ENCODE data around the gene IFNA7.
"Not testable (repeated sequence)": the region's sequence is repeated elsewhere in the genome, so short reads cannot be mapped to it uniquely, and the experiment has no call there.

Gene IFNA7

DNA sequence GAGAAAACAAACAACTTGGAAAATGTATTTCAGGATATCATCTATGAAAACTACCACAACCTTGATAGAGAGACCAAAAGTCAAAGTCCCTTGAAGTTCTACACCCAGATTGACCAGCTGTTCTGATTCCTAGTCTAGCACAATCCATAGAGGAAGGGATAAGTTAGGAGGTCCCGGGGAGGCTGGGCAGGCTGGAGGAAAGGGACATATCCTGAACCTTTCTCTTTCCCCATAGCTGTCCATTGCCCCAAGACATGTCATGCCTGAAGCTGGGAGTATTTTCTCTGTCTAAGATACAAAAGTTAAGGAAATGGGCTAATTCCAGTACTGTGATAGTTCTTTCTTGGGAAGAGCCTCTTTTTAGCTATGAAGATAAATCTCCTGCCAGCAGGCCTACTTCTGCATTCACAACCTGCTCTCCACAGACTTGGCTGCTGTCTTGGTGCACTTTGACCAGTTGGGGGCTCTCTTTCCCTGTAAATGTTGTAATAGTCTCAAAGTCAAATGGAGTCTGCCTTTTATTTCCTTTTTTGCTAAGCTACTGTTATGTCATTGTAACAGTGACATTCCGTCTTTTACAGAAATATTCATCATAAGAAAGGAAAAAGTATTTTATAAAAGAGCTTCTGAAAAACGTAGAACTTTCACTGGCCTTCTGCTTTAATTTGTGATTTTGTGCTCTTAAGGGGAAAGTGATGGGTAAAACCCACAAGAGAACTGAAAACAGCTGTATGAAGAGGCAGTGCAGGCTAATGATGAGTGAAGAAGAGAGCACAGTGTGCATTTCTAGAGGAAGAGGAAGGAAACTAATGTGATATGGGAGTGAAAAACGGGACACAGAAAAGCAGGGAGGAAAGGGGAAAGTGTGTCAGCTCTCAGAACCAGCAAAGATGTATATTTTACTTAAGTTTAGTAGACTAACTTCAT, 18.9 kb downstream of the IFNA7 start:
- not testable (repeated sequence) for DNase-seq (ENCODE audit: low read depth)

DNA sequence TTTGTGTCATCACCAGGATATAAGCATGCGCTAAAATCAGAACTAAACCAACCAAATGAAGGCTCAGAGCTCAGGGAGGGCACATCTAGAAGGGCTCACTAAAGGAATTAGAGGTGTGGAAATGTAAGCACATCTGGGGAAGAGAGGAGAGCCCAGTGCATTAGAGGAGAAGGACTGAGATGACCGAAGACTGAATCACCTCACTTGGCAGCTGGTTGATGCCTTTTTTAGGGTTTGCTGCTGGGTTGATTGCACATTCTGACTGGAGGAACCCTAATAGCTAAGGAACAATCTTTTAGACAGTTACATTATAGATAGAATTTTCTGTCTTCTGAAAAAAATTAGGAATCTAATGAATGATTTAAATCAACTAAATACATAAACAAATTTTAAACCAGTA, 27.3 kb downstream of the IFNA7 start:
- DNase-seq (ENCODE audit: low read depth): no peak

DNA sequence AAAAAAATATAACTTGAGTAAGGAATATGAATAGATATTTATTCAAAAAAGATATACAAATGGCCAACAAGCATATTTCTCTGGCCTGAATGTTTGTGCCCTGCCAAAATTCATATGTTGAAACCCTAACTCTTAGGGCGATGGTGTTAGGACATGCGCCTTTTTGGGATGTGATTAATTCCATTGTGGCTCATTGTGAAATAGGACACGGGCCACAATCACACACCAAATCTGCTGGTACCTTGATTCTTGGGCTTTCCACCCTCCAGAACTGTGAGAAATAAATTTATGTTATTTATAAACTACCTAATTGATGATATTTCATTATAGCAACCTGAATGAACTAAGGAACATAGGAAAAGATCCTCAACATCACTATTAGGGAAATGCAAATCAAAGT, 29.8 kb downstream of the IFNA7 start:
- no peak for DNase-seq (ENCODE audit: low read depth)

DNA sequence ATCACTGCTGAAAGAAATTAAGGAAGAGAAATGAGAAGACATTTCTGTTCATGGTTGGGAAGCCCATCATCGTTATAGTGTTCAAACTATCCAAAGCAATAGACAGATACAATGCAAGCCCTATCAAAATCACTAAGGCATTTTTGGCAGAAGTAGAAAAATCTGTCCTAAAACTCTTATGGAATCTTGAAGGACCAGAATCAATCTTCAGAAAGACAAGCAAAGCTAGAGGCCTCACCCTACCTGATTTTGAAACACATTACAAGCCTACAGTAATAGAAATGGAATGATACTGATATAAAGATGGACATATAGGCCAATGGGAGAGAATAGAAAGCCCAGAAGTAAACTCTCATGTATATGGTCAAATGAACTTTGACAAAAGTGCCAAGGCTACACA, 30.7 kb downstream of the IFNA7 start:
- DNase-seq (ENCODE audit: low read depth): no peak

DNA sequence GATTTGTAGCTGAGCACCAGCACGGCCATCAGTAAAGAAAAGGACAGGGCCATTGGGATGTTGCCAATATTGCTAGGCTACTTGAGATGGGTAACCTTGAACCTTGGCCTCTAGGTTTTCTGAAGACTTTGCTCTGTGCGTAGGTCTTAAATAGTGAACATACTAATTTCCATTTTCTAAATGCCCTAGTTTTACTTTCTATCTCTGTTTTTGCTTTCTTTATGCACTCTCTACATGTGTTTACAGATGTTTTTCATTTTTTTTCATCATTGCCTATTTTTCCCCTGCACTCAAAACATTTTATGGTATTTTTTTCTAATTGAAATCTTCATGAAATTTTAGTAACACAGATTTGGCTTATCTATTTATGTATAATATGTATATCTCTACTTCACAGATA, 35.4 kb downstream of the IFNA7 start, which contains the start of gene IFNA21:
Gene IFNA21 (minus strand): TSS at position 101 of the 400 bp plus-strand sequence. CDS start 48 bp downstream, at position 53.
- not testable (repeated sequence) for DNase-seq (ENCODE audit: low read depth)

DNA sequence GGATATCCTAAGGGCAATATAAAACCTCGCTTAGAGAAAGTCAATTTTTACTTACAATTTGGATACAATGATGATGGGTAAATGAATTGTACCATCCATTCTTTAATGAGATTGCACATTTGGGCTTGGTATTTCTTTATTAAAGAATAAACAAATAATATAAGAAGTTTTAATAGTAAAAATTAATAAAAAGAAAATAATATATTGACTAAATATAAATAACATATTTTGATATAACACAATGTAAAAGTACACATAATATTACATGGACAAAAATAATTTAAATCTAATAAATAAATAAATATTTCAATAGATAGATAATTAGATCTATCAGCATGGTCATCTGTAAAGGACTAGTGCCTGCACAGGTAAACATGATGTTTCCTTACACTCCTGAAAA, 36.5 kb downstream of the IFNA7 start:
- DNase-seq (ENCODE audit: low read depth): no peak

DNA sequence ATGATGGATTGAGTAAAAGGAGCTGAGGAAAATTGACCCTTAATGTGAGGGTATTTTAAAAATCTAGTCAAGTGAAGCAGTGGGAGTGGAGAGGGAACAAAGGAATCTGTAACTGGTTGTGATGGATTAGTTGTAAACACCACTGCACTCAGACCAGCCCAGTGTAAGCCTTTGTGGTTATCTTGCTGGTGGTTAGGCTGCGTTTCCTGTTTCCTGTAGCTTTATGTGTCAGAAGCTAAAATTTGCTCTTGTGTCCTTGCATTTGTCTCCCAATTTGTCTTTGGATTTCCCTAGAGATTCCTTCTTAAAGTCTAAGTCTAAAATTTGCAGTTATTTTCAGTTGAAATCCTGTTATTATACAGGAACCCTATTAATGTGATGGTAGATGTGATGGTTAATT, 41.8 kb downstream of the IFNA7 start:
- DNase-seq (ENCODE audit: low read depth): no peak

DNA sequence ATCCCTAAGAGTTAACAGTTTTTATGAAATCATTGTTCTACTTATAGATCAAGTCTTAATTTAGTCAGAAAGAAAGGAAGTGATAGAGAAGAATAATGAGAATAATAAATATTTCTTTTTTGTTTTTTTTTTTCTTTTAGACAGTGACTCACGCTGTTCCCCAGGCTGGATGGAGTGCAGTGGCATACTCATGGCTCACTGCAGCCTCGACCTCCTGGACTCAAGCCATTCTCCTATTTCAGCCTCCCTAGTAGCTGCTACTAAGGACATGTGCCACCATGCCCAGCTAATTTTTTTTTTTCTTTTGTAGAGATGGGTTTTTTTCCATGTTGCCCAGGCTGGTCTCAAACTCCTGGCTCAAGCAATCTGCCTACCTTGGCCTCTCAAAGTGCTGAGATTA, 46.5 kb downstream of the IFNA7 start:
- DNase-seq (ENCODE audit: low read depth): no peak

DNA sequence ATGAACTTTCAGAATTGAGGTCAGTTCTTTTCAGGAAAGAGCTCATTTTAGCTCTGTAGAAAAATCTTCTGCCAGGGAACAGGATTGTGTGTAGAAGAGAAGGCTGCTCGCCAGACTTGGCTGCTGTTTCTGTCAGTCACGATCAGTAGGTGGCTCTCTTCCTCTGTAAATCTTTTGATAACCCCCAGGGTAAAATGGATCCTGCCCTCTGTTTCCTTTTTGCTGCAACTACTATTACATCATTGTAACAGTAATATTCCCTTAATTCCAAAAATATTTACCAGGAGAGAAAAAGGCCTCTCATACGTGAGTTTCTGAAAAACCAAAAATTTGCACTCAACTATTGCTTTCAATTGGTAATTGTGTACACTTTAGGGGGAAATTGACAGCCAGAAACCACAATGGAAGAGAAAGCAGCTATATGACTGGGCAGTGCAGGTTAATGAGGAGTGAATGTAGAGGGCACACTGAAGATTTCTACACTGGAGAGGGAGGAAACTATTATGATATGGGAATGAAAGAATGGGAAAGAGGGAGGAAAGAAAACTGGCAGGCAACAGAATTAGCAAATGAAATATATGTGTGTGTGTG, 47.9 kb downstream of the IFNA7 start:
- no peak for DNase-seq (ENCODE audit: low read depth)

DNA sequence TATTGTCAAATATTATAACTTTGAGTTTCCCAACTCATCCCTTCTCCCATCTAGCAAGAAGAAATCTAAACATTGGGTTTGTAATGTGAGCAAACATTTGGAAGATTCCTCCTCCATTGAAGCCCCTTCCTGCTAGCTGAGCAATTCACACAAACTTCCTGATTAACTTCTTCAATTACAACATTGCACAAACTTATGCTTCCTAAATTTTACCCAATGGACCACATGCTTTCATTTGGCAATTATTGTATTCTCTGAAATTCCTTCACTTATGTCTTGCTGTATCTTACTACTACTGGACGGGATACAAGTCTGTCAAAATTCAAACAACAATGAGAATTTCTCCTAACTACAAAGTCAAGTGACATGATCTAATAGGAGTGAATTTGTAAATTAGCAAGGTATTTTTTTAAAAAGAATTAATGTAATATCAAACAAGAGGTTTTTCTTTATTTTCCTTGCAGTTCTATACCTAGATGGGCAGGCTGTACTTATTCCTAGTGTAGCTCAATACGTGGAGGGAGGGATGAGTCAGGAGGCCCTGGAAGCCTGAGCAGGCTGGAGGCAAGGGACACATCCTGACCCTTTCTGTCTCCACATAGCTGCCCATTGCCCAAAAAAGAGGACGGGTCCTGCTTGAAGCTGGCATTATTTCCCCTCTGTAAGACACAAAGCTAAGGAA, 48.5 kb downstream of the IFNA7 start:
- no peak for DNase-seq (ENCODE audit: low read depth)
